NB4 (cell line): Measurements from ENCODE around the gene ADSS1.

Experiments used
- POLR2A ChIP-seq: IDR thresholded peaks from 2 replicates; pipeline ENCODE4 v1.6.1; 2011; ENCODE audit warnings: mild to moderate bottlenecking; ENCODE audit not compliant: insufficient read length; ENCODE audit errors: extremely low read depth
- TF ChIP-seq, protein P1 (sequence below): IDR thresholded peaks from one replicate; pipeline ENCODE4 v1.5.1; 2012; ENCODE audit warnings: low read depth, low read length

DNA sequence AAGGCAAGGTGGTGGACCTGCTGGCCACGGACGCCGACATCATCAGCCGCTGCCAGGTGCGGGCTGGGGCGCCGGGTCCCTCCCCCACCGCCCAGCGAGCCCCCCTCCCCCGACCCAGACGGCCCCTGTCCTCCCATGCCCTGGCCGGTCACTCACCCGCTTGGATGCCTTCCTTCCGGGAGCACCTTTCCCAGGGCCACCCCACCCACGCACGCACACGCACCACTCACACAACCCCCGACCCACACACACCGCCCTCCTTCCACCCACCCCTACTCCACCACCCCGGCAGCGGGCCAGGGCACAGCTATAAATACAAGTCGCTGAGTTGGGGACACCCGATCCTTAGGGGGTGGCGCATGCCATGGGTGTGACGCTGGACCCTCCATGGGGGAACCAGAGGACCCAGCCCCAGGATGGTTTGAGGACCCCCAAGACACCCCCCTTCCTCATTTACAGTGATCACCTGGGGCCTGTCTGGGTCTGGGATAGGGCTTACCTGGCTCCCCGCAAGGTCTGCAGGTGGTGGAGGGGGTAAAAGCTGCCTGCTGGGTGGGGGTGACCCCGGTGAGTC is 465 bp downstream of the ADSS1 start:
- TF ChIP-seq, protein P1, sequence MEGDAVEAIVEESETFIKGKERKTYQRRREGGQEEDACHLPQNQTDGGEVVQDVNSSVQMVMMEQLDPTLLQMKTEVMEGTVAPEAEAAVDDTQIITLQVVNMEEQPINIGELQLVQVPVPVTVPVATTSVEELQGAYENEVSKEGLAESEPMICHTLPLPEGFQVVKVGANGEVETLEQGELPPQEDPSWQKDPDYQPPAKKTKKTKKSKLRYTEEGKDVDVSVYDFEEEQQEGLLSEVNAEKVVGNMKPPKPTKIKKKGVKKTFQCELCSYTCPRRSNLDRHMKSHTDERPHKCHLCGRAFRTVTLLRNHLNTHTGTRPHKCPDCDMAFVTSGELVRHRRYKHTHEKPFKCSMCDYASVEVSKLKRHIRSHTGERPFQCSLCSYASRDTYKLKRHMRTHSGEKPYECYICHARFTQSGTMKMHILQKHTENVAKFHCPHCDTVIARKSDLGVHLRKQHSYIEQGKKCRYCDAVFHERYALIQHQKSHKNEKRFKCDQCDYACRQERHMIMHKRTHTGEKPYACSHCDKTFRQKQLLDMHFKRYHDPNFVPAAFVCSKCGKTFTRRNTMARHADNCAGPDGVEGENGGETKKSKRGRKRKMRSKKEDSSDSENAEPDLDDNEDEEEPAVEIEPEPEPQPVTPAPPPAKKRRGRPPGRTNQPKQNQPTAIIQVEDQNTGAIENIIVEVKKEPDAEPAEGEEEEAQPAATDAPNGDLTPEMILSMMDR = no peak
- no peak for TF ChIP-seq POLR2A
